K562 (cell line): ENCODE results near the gene RAE1. TPM values are rescaled to one million over a fixed set of nuclear protein-coding genes. Genes with fewer than 3 reads are reported as not detected.

ENCODE experiments used
- E2F3 ChIP-seq: fragments of 250-450 bp; sonication (Bioruptor Pico); IDR thresholded peaks from 2 replicates; pipeline ENCODE4 v1.4.0; 2020; ENCODE audit warnings: mild to moderate bottlenecking
- EP300 ChIP-seq: IDR thresholded peaks from 2 replicates; pipeline ENCODE4 v1.6.1; 2012; ENCODE audit warnings: low read length, improper control_type of control experiment
- EWSR1 ChIP-seq: fragments of 450-650 bp; IDR thresholded peaks from 2 replicates; pipeline ENCODE4 v1.6.1; 2018; ENCODE audit warnings: borderline replicate concordance, mild to moderate bottlenecking, low read depth, moderate library complexity; ENCODE audit not compliant: partially characterized antibody
- FOXA3 ChIP-seq, 2 experiments: fragments of 450-650 bp in 1 of 2; sonication (generic) in 1 of 2; formaldehyde crosslinking; IDR thresholded peaks in 1 of 2; conservative IDR thresholded peaks in 1 of 2; 2 replicates each; pipeline versions ENCODE4 v1.4.0 to v1.8.0; 2020 to 2022; ENCODE audit warnings: mild to moderate bottlenecking in 2 of 2, missing genetic modification reagents in 1 of 2
- FOXJ2 ChIP-seq: fragments of 200-800 bp; sonication (Bioruptor generic); IDR thresholded peaks from 2 replicates; pipeline ENCODE4 v1.6.1; 2016; ENCODE audit warnings: missing genetic modification characterization, missing compliant biosample characterization
- KDM1A ChIP-seq, 2 experiments: fragments of 450-650 bp; IDR thresholded peaks; 2 replicates each; pipeline ENCODE4 v1.6.1; 2016; ENCODE audit warnings: mild to moderate bottlenecking in 2 of 2
- KDM2B ChIP-seq: fragments of 250-450 bp; sonication (Bioruptor Pico); IDR thresholded peaks from 2 replicates; pipeline ENCODE4 v1.8.0; 2021; ENCODE audit warnings: mild to moderate bottlenecking, moderate library complexity
- KLF13 ChIP-seq: fragments of 450-650 bp; IDR thresholded peaks from 2 replicates; pipeline ENCODE4 v1.6.1; 2016; ENCODE audit warnings: missing genetic modification characterization, low read depth, mild to moderate bottlenecking, missing compliant biosample characterization, moderate library complexity, borderline replicate concordance
- RBBP5 ChIP-seq: fragments of 200-600 bp; sonication (generic); IDR thresholded peaks from 2 replicates; pipeline ENCODE4 v1.6.1; 2012; ENCODE audit warnings: borderline replicate concordance, mild to moderate bottlenecking, low read length, control low read depth, inconsistent platforms; ENCODE audit not compliant: insufficient read depth, poor library complexity, severe bottlenecking
- SMAD2 ChIP-seq: fragments of 150-350 bp; IDR thresholded peaks from 2 replicates; pipeline ENCODE4 v1.6.1; 2014; ENCODE audit warnings: low read depth, mild to moderate bottlenecking, low read length
- SP1 ChIP-seq: sonication (generic); formaldehyde crosslinking; IDR thresholded peaks from 2 replicates; pipeline ENCODE4 v1.8.1; 2022; ENCODE audit warnings: mild to moderate bottlenecking, missing genetic modification reagents
- SPI1 ChIP-seq: IDR thresholded peaks from 2 replicates; pipeline ENCODE4 v1.6.1; 2011; ENCODE audit warnings: low read depth, low read length, control low read depth, borderline replicate concordance
- ZNF551 ChIP-seq: fragments of 250-450 bp; sonication (Bioruptor Pico); IDR thresholded peaks from 2 replicates; pipeline ENCODE4 v1.5.0; 2021; ENCODE audit warnings: mild to moderate bottlenecking, moderate library complexity
- ZNF696 ChIP-seq: fragments of 250-450 bp; sonication (Bioruptor Pico); conservative IDR thresholded peaks from 2 replicates; pipeline ENCODE4 v1.4.0; 2020; ENCODE audit warnings: mild to moderate bottlenecking, moderate library complexity
- ZNF717 ChIP-seq: fragments of 250-450 bp; sonication (Bioruptor Pico); IDR thresholded peaks from 2 replicates; pipeline ENCODE4 v1.5.0; 2021
- ZNF77 ChIP-seq: fragments of 250-450 bp; sonication (Bioruptor Pico); IDR thresholded peaks from 2 replicates; pipeline ENCODE4 v1.5.0; 2020
- polyA plus RNA-seq, 8 experiments: library from polyadenylated mRNA; depleted of rRNA in 4 of 8; stranded (reverse) in 5 of 8; unstranded in 3 of 8; fragments of >200 nt; fragmentation: Nextera tagmentation in 2 of 8; fragmentation: Illumina TruSeq in 1 of 8; extraction: Ambion mirVana in 2 of 8; extraction: Trizol in 1 of 8; gene quantifications; 2 replicates each; pipeline versions ENCODE4 v1.2.1 to v1.2.3, GENCODE V29; 2011 to 2014; ENCODE audit warnings: inconsistent platforms in 1 of 8, missing spikeins in 1 of 8
- total RNA-seq, 7 experiments: library from RNA; depleted of rRNA in 6 of 7; stranded (reverse); fragments of >200 nt in 6 of 7; fragmentation: Illumina TruSeq in 2 of 7; extraction: Trizol in 2 of 7; gene quantifications; 2 replicates each; pipeline versions ENCODE4 v1.2.1 to v1.2.3, GENCODE V29; 2011 to 2021; ENCODE audit warnings: low replicate concordance in 1 of 7
- TF ChIP-seq, protein P1 (sequence below): fragments of 450-650 bp; formaldehyde crosslinking; conservative IDR thresholded peaks from 2 replicates; pipeline ENCODE4 v1.4.0; 2022; ENCODE audit warnings: mild to moderate bottlenecking, missing genetic modification characterization
- TF ChIP-seq, protein P2 (sequence below): fragments of 250-450 bp; sonication (Bioruptor Pico); IDR thresholded peaks from 2 replicates; pipeline ENCODE4 v1.5.0; 2021
- TF ChIP-seq, protein P3 (sequence below): fragments of 250-450 bp; sonication (Bioruptor Pico); IDR thresholded peaks from 2 replicates; pipeline ENCODE4 v1.5.0; 2021; ENCODE audit warnings: mild to moderate bottlenecking, borderline replicate concordance
- TF ChIP-seq, protein P4 (sequence below): sonication (generic); formaldehyde crosslinking; IDR thresholded peaks from 2 replicates; pipeline ENCODE4 v1.5.0; 2020; ENCODE audit warnings: missing genetic modification reagents
- TF ChIP-seq, protein P5 (sequence below), 2 experiments: IDR thresholded peaks; 2 replicates each; pipeline ENCODE4 v1.6.1; 2011; ENCODE audit warnings: borderline replicate concordance in 1 of 2, control low read depth in 1 of 2, low read depth in 1 of 2, low read length in 1 of 2, mild to moderate bottlenecking in 1 of 2, mixed read lengths in 1 of 2, moderate library complexity in 1 of 2; ENCODE audit not compliant: insufficient read depth in 1 of 2, insufficient read length in 1 of 2, poor library complexity in 1 of 2, severe bottlenecking in 1 of 2; ENCODE audit errors: extremely low read depth in 1 of 2

RAE1 gene
- total and polyA plus RNA-seq, 9 of the 15 experiments (the other 6 are each of a cell fraction or from before 2014, with no cell fraction given): 33.7 to 248 (median 77.7) TPM

DNA sequence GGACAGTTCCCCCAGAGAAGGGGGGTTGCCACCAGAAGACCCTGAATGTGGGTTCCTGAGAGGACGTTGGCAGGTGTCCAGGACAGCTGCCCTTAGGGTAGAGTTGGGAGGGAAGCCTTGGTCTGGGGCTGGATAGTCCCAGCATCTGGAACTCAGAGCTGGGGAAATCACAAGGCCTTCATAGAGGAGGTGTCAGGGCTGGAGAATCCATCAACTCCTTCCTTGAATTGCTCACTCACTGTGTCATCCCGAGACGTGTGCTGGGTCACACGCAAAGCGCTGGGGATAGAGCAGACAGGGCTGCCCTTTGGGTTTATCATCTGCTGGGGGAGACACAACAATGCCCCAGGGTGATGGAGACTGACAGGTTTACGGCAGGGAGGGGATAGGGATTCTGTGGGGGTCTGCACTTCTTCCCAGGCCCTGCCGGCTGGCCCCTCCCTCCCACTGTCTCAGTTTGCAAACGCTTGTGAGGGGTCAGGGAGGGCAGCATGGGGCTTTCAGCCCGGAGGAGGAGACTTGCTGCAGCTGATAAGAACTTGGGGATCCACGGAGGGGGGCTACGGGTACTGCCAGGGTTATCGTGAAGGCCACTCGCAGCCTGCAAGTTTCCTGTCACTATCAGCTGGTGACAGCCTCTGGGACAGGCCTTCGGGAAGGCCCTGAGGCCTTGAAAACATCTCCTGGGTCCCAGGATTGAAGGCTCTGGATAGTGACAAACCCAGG is 58.8 kb downstream of the RAE1 start (continued):
- no peak for TF ChIP-seq SPI1
- no peak for TF ChIP-seq ZNF77 (CRISPR knock-in tag)
- peak; percentile 75; the same call in 1 of the 2 replicates for TF ChIP-seq SP1 (CRISPR knock-in tag)
- TF ChIP-seq KLF13 (tag): no peak
- no peak for TF ChIP-seq KDM2B (CRISPR knock-in tag)
- TF ChIP-seq RBBP5: peak; percentile 65
- no peak for TF ChIP-seq SMAD2
- no peak for TF ChIP-seq ZNF717 (CRISPR knock-in tag)
- TF ChIP-seq FOXJ2: no peak; the same call in 1 of the 2 replicates
- TF ChIP-seq EP300: peak; percentile 95
- TF ChIP-seq, protein P1, sequence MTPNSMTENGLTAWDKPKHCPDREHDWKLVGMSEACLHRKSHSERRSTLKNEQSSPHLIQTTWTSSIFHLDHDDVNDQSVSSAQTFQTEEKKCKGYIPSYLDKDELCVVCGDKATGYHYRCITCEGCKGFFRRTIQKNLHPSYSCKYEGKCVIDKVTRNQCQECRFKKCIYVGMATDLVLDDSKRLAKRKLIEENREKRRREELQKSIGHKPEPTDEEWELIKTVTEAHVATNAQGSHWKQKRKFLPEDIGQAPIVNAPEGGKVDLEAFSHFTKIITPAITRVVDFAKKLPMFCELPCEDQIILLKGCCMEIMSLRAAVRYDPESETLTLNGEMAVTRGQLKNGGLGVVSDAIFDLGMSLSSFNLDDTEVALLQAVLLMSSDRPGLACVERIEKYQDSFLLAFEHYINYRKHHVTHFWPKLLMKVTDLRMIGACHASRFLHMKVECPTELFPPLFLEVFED (CRISPR knock-in tag): no peak
- no peak for TF ChIP-seq EWSR1
- TF ChIP-seq, protein P2, sequence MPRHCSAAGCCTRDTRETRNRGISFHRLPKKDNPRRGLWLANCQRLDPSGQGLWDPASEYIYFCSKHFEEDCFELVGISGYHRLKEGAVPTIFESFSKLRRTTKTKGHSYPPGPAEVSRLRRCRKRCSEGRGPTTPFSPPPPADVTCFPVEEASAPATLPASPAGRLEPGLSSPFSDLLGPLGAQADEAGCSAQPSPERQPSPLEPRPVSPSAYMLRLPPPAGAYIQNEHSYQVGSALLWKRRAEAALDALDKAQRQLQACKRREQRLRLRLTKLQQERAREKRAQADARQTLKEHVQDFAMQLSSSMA (CRISPR knock-in tag): no peak
- TF ChIP-seq ZNF696: no peak
- TF ChIP-seq, protein P3, sequence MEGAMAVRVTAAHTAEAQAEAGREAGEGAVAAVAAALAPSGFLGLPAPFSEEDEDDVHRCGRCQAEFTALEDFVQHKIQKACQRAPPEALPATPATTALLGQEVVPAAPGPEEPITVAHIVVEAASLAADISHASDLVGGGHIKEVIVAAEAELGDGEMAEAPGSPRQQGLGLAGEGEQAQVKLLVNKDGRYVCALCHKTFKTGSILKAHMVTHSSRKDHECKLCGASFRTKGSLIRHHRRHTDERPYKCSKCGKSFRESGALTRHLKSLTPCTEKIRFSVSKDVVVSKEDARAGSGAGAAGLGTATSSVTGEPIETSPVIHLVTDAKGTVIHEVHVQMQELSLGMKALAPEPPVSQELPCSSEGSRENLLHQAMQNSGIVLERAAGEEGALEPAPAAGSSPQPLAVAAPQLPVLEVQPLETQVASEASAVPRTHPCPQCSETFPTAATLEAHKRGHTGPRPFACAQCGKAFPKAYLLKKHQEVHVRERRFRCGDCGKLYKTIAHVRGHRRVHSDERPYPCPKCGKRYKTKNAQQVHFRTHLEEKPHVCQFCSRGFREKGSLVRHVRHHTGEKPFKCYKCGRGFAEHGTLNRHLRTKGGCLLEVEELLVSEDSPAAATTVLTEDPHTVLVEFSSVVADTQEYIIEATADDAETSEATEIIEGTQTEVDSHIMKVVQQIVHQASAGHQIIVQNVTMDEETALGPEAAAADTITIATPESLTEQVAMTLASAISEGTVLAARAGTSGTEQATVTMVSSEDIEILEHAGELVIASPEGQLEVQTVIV: no peak
- TF ChIP-seq, protein P4, sequence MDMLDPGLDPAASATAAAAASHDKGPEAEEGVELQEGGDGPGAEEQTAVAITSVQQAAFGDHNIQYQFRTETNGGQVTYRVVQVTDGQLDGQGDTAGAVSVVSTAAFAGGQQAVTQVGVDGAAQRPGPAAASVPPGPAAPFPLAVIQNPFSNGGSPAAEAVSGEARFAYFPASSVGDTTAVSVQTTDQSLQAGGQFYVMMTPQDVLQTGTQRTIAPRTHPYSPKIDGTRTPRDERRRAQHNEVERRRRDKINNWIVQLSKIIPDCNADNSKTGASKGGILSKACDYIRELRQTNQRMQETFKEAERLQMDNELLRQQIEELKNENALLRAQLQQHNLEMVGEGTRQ (CRISPR knock-in tag): no peak
- TF ChIP-seq ZNF551 (CRISPR knock-in tag): no peak
- TF ChIP-seq KDM1A (IDR thresholded peaks at IDR 0.05): peak; percentile 86
- TF ChIP-seq, protein P5, sequence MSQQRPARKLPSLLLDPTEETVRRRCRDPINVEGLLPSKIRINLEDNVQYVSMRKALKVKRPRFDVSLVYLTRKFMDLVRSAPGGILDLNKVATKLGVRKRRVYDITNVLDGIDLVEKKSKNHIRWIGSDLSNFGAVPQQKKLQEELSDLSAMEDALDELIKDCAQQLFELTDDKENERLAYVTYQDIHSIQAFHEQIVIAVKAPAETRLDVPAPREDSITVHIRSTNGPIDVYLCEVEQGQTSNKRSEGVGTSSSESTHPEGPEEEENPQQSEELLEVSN (IDR thresholded peaks at IDR 0.05; ENCODE audit: borderline replicate concordance in 1 of 2, extremely low read depth in 1 of 2, insufficient read depth in 1 of 2, insufficient read length in 1 of 2, low read depth in 1 of 2, low read length in 1 of 2, poor library complexity in 1 of 2, severe bottlenecking in 1 of 2): no peak
- no peak for TF ChIP-seq FOXA3 (CRISPR knock-in tag; conservative IDR thresholded peaks at IDR 0.05 in 1 of 2, IDR thresholded peaks at IDR 0.05 in 1 of 2)
- no peak for TF ChIP-seq E2F3
